HG02623 (cell line): ENCODE measurements around the gene DST.
A peak's percentile ranks its signal among the peaks of the same experiment; 100 is the strongest.

ENCODE experiments used
- ATAC-seq: cut with Tn5 transposase; IDR thresholded peaks from one replicate; pipeline ENCODE4 v1.9.1; 2021; ENCODE audit warnings: moderate library complexity; ENCODE audit not compliant: unreplicated experiment

DST gene

DNA sequence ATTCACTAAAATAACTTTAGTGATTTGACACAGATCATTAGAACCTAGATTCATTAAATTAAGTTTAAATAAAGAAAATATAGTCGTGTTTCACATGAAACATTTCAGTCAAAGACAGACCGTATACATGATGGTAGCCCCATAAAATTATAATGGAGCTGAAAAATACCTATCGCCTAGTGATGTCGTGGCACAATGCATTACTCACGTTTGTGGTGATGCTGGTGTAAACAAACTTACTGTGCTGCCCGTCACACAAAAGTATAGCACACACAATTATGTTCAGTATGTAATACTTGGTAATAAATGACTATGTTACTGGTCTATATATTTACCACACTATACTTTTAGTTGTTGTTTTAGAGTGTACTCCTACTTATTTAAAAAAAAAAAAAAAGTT is 17.3 kb downstream of the DST start:
- ATAC-seq = no peak

DNA sequence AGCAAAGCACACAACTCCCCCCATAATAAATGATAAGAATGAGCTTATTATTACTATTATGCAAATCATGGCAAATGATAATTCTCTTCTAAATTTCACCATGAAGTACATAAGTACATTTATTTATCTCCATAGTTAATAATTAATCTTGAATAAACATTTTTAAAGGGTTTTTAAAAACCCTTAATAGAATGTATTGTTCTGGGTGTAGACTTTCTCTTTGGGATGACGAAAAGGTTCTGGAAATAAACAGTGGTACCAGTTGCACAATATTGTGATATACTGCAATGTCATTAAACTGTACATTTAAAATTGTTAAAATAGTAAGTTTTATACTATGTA is 18.0 kb downstream of the DST start:
- no peak for ATAC-seq

DNA sequence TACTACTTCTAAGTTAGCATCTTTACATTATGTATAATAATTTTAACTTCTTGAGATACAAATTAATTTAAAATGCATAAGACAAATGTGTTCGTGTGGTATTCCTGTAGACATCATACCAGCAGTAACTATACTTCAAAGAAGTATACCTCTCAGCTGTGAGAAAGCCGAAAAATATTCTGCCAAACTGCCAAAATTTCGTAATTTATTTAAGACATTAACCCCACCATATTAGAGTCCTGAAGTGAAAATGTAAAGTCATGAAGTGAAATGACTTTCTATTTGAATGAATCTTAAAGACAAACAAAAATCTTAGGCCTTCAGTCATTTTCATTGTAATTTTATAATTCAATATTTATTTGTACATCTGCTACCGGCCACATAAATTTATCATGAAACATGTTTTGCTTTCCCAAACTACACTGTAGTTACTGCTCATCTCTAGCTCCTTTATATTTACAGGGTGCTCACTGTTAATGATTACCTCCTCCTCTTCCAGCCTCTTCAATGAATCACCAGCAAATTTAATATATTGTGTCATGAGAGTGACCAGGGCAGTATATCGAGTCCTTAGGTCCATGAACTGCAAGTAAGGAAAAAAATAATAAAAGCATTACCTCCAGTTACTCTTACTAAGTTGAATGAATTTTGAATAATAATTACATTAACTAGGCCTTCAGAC is 18.5 kb downstream of the DST start:
- ATAC-seq = no peak

GRCh38 chr6:56620229-56620868 is 22.3 kb downstream of the DST start:
- no peak for ATAC-seq

DNA sequence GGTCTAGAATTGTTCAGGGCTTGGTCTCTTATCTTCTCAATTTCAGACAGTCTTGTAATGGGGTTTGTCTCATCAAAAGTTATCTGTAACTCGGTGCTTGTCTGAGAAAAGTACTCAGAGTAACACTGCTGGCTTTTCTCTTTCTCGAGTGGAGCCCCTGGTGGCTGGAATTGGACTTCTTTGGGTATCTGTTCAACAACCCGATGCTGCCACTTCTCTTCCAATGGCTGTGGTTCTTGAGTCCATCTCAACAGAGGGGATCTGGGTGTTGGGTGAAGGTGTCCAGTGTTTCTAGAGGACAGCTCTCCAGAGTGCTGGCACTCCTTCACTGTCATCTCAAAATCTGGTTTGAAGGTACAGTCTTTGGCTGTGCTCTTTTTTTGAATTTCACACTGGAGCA is 24.6 kb downstream of the DST start:
- ATAC-seq = no peak

GRCh38 chr6:56616967-56617366 is 25.7 kb downstream of the DST start:
- no peak for ATAC-seq

DNA sequence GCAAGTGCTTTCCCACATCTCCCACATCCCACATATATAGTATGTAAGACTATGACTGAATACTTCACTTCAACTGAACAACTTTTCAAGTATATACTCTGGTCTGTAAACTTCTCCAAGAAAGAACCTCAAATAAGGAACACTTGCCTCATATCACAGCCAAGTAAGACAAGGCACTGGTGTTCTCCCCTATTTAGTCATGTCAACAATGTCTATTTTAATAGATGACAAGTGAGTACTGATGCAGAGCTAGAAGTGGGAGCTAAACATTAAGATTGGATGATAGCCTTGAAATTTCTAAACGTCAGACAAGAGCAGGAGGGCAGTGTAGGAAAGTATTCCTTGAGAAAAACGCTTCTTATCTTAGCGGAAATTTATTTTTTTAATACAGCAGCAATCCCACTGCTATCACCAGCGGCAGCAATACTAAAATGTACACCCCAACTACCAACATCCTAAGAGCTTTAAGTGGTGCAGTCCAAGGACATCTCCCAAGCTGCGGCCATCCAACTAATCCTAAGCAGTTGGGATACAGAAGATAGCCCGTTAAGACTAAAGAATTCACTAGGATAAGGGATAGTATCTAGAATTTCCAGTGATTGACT is 29.3 kb downstream of the DST start:
- ATAC-seq = no peak

DNA sequence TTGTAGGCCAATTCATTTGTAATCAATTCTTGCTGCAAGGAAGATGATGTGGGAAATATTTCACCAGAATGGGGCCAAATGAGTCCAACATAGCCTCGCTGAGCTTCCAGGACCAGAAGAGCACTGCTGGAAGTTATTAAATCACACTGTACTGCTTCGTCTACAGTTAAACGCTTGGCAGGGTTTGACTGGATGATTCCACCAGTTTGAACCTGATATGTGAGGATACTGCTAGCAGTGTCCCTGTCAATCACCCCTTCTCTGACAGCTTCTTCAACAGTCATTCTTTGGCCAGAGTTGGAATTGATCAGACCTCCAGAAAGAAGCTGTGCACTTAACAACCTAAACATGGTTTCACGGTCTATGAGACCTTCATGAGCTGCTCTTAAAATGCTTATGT is 34.4 kb downstream of the DST start:
- no peak for ATAC-seq

DNA sequence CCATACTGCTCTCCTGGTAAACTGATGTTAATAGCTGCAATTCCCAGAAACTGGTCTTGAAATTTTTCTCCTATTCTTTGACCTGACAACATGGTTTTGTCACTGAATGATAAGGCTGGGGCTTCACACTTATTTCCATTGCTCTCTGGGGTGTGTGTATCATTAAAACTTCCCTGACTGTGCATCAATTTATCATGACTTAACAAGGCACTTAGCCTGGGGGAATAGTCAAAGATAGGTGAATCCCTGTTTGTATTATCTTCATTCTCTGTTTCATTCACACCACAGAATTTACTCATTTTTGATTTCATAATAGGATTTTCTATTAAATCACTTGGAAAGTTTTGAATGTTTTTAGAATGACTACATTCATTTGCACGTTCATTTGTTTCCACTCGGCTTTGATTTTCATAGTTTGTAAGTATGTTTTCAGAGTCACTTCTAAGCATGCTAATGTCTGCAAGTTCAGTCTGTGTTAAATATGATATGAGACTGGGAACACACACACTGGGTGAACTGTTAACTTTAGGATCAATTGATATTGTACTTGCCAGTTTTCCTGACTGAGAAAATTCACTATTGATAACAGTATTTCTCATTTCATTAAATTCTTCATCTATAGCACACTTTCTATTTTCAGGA is 35.5 kb downstream of the DST start:
- no peak for ATAC-seq

DNA sequence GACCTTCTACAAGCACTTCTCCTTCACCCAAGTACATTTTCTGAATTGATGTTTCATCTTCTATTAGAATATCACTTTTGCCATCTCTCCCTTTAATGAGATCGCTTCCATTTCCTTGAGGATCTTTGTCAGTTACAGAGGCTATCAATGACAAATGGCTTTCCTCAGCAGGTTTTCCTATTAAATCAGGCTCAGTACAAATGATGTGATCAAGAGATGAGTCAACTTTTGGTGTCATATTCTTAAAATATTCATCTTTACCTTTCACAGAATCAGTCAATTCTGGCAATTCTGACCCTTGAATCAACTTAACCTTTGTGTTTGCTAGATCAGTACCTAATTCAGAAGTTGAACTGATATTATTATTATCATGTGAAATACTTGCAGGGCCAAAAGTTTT is 37.3 kb downstream of the DST start:
- no peak for ATAC-seq

GRCh38 chr6:56604186-56604585 is 38.5 kb downstream of the DST start:
- no peak for ATAC-seq

GRCh38 chr6:56601390-56601789 is 41.3 kb downstream of the DST start:
- ATAC-seq = no peak

- ATAC-seq = peak; percentile 36
These were observed 47.1 kb downstream of the DST start for GRCh38 chr6:56595490-56596122.

- no peak for ATAC-seq
These were observed 48.0 kb downstream of the DST start for GRCh38 chr6:56594699-56595098.

- peak; percentile 91 for ATAC-seq
These were observed 48.8 kb downstream of the DST start for GRCh38 chr6:56593801-56594318.

DNA sequence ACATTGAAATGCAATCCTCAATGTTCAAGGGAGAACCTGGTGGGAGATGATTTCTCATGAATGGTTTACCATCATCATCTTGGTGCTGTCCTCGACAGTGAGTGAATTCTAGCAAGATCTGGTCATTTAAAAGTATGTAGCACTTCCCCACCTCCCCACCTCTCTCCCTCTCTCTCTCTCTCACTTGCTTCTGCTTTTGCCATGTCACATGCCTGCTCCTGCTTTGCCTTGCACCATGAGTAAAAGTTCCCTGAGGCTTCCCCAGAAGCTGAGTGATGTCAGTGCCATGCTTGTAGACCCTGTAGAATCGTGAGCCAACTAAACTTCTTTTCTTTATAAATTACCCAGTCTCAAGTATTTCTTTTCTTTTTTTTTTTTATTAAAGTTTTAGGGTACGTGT is 60.5 kb downstream of the DST start:
- no peak for ATAC-seq

DNA sequence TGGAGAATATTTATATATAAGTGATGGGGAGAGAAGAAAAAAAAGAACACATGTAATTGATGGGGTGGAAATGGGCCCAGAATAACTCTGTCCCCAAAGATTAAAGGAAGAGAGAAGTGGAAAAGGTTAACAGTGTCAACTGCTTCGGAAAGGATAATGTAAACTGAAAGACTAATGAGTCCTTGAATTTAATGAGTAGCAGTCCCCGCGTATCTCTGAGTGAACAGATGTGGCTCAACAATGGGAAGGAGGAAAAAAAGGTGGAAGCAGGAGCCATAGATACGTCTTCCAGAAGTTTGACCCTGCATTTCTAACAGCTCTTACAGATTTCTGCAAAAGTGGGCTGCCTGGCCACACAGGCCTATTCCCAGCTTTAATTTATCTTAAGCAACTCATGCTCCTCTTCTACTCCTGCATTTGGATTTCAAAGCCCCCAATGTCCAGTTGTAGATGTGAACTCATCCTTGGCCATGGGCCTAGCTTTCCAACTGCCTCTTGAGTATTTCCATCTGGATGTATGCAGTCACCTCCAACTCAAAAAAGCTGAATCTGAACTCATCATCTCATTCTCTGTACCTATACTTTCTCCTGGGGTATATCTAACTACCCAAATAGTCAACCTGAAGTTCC is 61.3 kb downstream of the DST start:
- ATAC-seq = no peak

DNA sequence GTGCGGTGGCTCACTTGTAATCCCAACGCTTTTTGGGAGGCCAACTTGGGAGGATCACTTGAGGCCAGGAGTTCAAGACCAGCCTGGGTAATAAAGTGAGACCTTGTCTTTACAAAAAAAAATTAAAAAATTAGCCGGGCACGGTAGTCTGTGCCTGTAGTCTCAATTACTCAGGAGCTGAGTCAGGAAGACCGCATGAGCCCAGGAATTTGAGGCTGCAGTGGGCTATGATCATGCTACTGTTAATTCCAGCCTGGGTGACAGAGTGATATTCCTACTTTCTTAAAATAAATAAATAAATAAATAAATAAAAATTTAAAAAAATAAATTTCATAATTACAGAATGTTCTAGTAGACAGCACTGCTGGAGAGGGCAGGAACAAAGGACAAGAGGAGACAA is 62.4 kb downstream of the DST start:
- ATAC-seq = no peak

- no peak for ATAC-seq
These were observed 63.4 kb downstream of the DST start for GRCh38 chr6:56579155-56579851.

DNA sequence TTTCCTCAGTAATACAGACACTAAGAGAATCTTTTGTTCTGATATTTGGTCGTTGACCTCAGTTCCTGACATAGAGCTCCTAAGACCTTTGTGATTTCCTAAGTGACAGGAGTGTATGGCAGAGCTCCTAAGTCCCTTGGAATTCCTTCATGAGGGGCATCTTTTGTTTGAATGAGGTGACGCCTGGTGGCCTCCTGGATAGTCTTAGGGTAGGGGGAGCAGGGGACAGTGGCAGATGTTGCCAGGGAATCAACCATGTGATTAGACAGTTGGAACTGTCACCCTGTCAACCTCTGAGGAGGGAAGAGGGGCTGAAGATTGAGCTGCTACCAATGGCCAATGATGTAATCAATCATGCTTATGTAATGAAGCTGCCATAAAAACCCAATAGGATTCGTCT is 67.0 kb downstream of the DST start:
- no peak for ATAC-seq
